ENCODE results near the gene TET1. TPM values are rescaled to one million over a fixed set of nuclear protein-coding genes. Genes with fewer than 3 reads are reported as not detected.

TET1 gene
- total RNA-seq, 1 experiment from 2014 or later: 2.7 TPM

DNA sequence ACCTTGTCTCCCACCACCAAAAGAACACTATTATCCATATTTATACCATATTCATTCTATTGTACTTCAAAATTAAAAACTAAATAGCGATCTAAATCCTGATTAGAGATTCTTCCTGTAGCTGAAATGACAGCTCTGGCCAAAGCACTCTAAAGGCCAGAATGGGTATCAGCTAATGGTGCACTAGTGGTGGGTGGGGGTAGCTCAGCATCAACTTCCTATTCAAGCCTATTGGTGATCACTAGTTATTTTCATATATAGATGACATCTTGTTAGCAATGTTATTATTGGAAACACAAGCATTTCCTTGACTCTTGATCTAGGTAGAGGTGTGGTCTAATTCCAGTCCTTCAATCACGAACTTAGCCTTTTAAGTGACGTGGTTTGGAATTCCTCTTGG is 43.6 kb downstream of the TET1 start:
- DNase-seq (ENCODE audit: low read depth, low spot score) (no peak), ATAC-seq (no peak)
- Histone ChIP-seq H3K4me1 (ENCODE audit: control insufficient read depth in 1 of 2, insufficient read depth in 2 of 2, low read length in 2 of 2) (peaks cover 17 to 26% of the 10 kb centered on the region in 2 experiments), H3K36me3 (ENCODE audit: control insufficient read depth in 1 of 2, insufficient read depth in 2 of 2, low read length in 2 of 2) (no peaks in the 10 kb centered on the region), H3K9ac (ENCODE audit: low read length) (no peak overlapping the region), H3K27me3 (ENCODE audit: insufficient read depth, low read length) (no peaks in the 10 kb centered on the region), H3K4me2 (ENCODE audit: low read length) (no peak overlapping the region), H3K27ac (ENCODE audit: low read depth, low read length) (no peak overlapping the region), H3K79me2 (ENCODE audit: insufficient read depth, low read length) (no peaks in the 10 kb centered on the region), H2AFZ (ENCODE audit: low read depth, low read length, poor library complexity, severe bottlenecking) (no peak overlapping the region), H3K9me2 (ENCODE audit: insufficient read depth) (no peaks in the 10 kb centered on the region), H3K4me3 (replicated peaks in 1 of 2; ENCODE audit: low read depth in 1 of 2, low read length in 2 of 2) (no peak overlapping the region), H4K20me1 (ENCODE audit: insufficient read depth) (no peaks in the 10 kb centered on the region), H3K9me3 (ENCODE audit: control insufficient read depth in 1 of 2, insufficient read depth in 1 of 2, low read depth in 1 of 2, low read length in 2 of 2) (no peaks in the 10 kb centered on the region)
- TF ChIP-seq EZH2phosphoT487 (IDR thresholded peaks at IDR 0.05; ENCODE audit: borderline replicate concordance) (no peak), SP1 (IDR thresholded peaks at IDR 0.05; ENCODE audit: low read depth) (no peak), POLR2A (IDR thresholded peaks at IDR 0.05; ENCODE audit: borderline replicate concordance, extremely low read depth, insufficient read depth, insufficient read length) (no peak)
- TF ChIP-seq, protein P1, sequence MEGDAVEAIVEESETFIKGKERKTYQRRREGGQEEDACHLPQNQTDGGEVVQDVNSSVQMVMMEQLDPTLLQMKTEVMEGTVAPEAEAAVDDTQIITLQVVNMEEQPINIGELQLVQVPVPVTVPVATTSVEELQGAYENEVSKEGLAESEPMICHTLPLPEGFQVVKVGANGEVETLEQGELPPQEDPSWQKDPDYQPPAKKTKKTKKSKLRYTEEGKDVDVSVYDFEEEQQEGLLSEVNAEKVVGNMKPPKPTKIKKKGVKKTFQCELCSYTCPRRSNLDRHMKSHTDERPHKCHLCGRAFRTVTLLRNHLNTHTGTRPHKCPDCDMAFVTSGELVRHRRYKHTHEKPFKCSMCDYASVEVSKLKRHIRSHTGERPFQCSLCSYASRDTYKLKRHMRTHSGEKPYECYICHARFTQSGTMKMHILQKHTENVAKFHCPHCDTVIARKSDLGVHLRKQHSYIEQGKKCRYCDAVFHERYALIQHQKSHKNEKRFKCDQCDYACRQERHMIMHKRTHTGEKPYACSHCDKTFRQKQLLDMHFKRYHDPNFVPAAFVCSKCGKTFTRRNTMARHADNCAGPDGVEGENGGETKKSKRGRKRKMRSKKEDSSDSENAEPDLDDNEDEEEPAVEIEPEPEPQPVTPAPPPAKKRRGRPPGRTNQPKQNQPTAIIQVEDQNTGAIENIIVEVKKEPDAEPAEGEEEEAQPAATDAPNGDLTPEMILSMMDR (IDR thresholded peaks at IDR 0.05 in 2 of 3, conservative IDR thresholded peaks at IDR 0.05 in 1 of 3; ENCODE audit: borderline replicate concordance in 1 of 3, insufficient read depth in 1 of 3, low read depth in 2 of 3, low read length in 2 of 3): peak in 1 of 3 experiments; percentile 23; a peak in 1 of 6 replicates
- intact Hi-C loops (cut with micrococcal nuclease): no loop called here
- RAD21 ChIA-PET (ENCODE audit: low non-redundant PET in 1 of 2, low total read pairs in 2 of 2, uncharacterized antibody in 2 of 2, unreplicated experiment in 2 of 2): no interaction called here
- POLR2A ChIA-PET: no interaction called here
- CTCF ChIA-PET: no interaction called here
- no TSS peak for BruUV-seq (replicated peaks)

DNA sequence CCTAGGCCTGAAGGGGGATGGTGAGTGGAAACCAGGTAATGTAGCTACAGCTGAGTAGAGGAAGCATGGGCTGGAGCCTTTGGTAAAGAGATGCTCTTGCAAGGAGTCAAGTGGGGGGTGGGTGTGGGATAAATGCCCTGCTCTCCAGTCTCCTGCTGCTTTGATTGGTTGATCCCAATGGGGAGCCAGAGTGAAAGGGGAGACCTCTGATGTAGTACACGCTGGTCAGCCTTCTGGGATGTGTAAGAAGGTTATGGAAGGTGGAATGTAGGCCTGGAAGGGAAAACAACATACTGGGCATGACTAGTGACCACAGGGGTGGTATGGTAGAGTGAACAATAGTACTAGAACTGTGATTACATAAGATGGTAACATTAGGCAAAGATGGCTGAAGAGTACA is 44.3 kb downstream of the TET1 start:
- no peak for TF ChIP-seq ZFX (IDR thresholded peaks at IDR 0.05)
- no peak for TF ChIP-seq EGR1 (IDR thresholded peaks at IDR 0.05; ENCODE audit: low read depth)
- peaks cover 11 to 19% of the 10 kb centered on the region in 2 experiments for H3K4me1 ChIP-seq (ENCODE audit: control insufficient read depth in 1 of 2, insufficient read depth in 2 of 2, low read length in 2 of 2)
- ATAC-seq (no peak), DNase-seq (ENCODE audit: low read depth, low spot score) (no peak)
- intact Hi-C loops (cut with micrococcal nuclease): no loop called here
- H3K4me3 ChIP-seq (replicated peaks in 1 of 2; ENCODE audit: low read depth in 1 of 2, low read length in 2 of 2): no peak overlapping the region
- no TSS peak for BruUV-seq (replicated peaks)
- no peak overlapping the region for H2AFZ ChIP-seq (ENCODE audit: low read depth, low read length, poor library complexity, severe bottlenecking)
- H3K27me3 ChIP-seq (ENCODE audit: insufficient read depth, low read length): no peaks in the 10 kb centered on the region
- no peak overlapping the region for H3K9ac ChIP-seq (ENCODE audit: low read length)
- no peaks in the 10 kb centered on the region for H3K9me3 ChIP-seq (ENCODE audit: control insufficient read depth in 1 of 2, insufficient read depth in 1 of 2, low read depth in 1 of 2, low read length in 2 of 2)
- H3K9me2 ChIP-seq (ENCODE audit: insufficient read depth): no peaks in the 10 kb centered on the region
- ChIA-PET CTCF (no interaction called here), POLR2A (no interaction called here), RAD21 (ENCODE audit: low non-redundant PET in 1 of 2, low total read pairs in 2 of 2, uncharacterized antibody in 2 of 2, unreplicated experiment in 2 of 2) (no interaction called here)
- H3K79me2 ChIP-seq (ENCODE audit: insufficient read depth, low read length): no peaks in the 10 kb centered on the region
- no peaks in the 10 kb centered on the region for H4K20me1 ChIP-seq (ENCODE audit: insufficient read depth)
- no peaks in the 10 kb centered on the region for H3K36me3 ChIP-seq (ENCODE audit: control insufficient read depth in 1 of 2, insufficient read depth in 2 of 2, low read length in 2 of 2)
- no peak overlapping the region for H3K4me2 ChIP-seq (ENCODE audit: low read length)
- no peak overlapping the region for H3K27ac ChIP-seq (ENCODE audit: low read depth, low read length)

Data from HCT116 (cell line).